DMS114 treated with DMSO at 0.1 percent for 48 hours (cell line): Measurements from ENCODE around the gene ZNF292.
"Not testable (repeated sequence)": the region's sequence is repeated elsewhere in the genome, so short reads cannot be mapped to it uniquely, and the experiment has no call there.

Experiments
- DNase-seq: peaks from one replicate; lab custom pipeline; 2025; ENCODE audit not compliant: unreplicated experiment; lab: John Stamatoyannopoulos, UW

ZNF292 gene

GRCh38 chr6:87161299-87161698, 5.9 kb downstream of the ZNF292 start:
- no peak for DNase-seq

DNA sequence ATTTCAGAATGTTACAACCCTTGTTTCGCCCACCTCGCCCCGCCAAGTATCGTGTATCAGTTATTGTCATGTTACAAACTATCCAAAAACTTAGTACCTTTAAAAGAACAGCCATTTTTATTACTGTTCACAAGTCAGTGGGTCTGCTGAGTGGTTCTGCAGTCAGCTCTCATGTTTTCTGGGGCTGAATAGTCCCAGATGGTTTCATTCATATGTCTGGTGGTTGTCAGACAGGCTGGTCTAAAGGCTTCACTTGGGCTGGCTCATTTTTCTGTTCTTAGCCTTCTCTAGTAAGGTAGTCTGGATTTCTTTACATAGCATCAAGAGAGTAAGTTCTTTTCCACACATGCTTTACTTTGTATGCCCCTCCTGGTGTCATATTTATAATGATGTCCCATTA, 8.6 kb downstream of the ZNF292 start:
- DNase-seq = no peak

- DNase-seq = no peak
Measured at GRCh38 chr6:87164506-87164905, 9.1 kb downstream of the ZNF292 start.

GRCh38 chr6:87165185-87165584, 9.8 kb downstream of the ZNF292 start:
- DNase-seq = no peak

GRCh38 chr6:87171938-87172633, 16.7 kb downstream of the ZNF292 start:
- DNase-seq = no peak

- no peak for DNase-seq
Measured at GRCh38 chr6:87174078-87174579, 18.8 kb downstream of the ZNF292 start.

- DNase-seq = no peak
Measured at GRCh38 chr6:87176493-87176892, 21.1 kb downstream of the ZNF292 start.

DNA sequence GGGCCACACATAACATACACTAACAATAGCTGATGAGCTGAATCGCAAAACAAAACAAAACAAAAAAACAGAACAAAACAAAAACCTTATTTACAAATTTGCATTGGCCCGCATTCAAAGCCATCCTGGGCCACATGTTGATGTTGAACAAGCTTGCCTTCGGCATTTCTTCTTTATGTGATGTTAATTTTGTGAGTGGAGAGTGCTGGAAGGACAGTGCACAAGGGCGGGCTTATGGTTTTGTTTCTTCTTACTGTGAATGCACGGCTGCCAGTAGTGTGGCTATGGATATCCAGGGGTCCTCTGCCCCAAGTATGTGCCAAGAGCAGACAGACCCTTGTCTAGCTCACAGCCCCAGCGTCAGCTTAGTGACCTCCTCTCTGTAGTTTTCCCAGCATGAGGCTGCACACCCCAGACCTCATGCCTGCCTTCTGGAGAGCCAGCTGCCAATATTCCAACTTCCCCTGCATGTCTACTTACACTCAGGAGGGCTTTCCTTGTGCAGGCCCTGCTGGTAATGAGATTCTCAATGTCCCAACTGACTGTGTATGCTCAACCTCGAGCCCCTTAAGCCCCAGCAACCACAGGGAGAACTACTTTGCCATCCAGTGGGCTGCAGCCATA, 24.9 kb downstream of the ZNF292 start:
- DNase-seq = no peak

DNA sequence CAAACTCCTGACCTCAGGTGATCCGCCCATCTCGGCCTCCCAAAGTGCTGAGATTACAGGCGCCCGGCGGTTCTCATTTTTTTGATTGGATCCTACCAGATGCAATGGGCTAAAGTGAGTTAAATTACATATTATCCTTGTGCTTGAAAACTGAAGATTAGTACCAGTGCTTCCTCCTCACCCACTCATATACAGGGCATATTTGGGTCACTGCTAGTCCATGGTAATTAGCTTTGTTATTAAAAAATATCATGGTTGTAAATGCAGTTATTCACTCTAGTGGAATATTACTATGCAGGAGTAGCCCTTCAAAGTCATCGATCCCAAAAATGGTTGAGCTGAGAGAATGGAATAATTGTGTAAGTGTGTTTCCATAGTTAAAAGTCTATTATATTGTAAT, 26.5 kb downstream of the ZNF292 start:
- DNase-seq = no peak

GRCh38 chr6:87182321-87182720, 27.0 kb downstream of the ZNF292 start:
- no peak for DNase-seq

DNA sequence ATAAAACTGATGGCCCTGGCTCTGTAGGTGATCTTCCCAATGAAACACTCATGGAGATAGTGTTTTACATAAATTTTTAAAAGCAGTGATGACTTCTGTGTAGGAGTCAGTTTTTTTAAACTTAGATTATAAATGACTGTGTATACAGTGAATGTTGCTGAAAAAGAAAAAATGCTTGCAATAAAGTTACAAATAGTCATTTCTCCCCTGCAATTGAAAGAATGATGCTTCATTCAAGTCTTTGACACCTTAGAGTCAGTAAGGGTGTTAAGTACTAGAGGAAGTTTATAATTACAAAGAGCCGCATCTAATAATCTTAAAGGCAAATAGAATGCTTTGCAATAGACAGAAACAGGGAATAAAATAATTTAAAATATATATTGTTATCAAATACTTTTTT, 27.6 kb downstream of the ZNF292 start:
- DNase-seq = no peak

GRCh38 chr6:87183687-87184086, 28.3 kb downstream of the ZNF292 start:
- DNase-seq = no peak

DNA sequence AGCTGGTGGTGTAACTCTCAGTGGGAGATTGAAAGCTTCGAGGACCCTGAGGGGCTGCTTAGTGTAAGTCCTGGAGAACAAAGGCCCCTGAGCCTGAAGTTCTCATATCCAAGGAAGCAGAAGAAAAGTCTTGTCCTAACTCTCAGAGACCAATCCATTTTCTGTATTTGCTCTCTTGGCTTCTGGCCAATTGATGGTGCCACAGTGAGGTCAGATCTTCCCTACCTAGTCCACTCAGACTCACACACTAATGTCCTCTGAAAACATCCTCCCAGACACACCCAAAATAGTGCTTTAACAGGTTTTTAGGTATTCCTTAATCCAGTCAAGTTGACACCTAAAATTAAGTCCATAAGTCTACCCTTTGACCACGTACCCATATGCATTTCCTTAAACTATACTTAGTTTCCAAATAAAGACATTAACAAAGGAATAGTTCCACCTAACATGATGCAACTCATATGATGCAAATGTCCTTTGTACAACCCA, 29.4 kb downstream of the ZNF292 start:
- no peak for DNase-seq

DNA sequence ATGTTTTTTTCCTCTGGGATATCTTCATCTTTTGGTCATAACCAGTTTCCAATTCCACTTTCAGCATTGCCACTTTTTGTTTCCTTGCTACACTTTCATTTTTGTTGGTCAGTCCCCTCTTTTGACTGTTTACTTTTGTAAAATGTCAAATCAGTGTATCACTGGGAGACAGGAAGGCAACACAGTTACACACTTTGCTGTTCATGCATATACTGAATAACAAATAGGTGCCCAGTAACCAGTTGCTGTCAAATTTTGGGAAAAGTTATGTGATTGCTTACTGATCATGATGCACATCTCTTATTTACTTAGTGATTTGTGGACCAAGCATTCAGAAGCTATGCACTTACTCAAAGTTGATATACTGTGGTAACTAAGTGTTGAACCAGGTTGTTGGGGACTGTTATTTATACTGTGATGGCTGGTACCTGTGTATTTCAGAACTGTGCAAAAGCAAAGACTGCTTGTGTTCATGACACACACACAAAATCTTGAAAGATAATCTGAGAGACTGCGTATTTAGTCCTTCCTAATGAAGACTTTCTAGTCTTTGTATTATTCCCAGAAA, 41.0 kb downstream of the ZNF292 start:
- DNase-seq = no peak

DNA sequence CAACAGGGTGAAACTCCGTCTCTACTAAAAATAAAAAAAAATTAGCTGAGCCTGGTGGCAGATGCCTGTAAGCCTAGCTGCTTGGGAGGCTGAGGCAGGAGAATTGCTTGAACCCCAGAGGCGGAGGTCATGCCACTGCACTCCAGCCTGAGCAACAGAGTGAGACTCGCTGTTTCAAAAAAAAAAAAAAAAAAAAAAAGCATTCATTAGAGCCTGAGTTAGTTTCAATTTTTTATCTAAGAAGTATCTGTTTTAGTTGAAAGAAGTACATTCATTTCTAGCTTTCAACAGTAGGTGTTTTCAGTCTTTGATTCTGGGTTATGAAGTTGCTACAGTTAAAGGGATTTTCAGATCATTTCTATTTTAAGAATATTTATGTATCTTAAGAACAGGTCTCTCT, 42.2 kb downstream of the ZNF292 start:
- no peak for DNase-seq

DNA sequence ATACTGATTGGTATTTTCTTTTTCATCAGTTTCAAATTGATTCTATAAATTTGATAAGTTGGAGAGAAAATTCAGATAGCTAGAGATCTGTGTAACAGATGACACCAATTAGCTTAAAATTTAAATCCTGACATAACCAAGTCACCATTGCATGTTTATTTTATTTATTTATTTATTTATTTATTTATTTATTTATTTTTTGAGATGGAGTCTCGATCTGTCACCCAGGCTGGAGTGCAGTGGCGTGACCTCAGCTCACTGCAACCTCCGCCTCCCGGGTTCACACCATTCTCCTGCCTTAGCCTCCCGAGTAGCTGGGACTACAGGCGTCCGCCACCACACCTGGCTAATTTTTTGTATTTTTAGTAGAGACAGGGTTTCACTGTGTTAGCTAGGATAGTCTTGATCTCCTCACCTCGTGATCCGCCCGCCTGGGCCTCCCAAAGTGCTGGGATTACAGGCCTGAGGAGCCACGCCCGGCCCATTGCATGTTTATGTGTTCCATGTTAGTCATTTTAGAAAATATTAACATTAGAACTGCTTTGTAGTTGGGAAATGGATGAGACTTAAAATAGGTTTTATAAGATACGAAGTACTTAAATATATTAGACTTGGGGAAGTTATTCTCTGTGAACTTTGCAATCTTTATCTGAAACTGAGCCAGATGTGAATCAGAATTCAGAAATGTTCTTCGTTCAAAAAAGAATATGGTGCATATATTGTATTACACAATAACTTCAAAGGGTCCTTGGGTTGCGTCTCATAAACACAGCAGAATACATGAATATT, 42.9 kb downstream of the ZNF292 start:
- not testable (repeated sequence) for DNase-seq

GRCh38 chr6:87199787-87200186, 44.4 kb downstream of the ZNF292 start:
- no peak for DNase-seq

DNA sequence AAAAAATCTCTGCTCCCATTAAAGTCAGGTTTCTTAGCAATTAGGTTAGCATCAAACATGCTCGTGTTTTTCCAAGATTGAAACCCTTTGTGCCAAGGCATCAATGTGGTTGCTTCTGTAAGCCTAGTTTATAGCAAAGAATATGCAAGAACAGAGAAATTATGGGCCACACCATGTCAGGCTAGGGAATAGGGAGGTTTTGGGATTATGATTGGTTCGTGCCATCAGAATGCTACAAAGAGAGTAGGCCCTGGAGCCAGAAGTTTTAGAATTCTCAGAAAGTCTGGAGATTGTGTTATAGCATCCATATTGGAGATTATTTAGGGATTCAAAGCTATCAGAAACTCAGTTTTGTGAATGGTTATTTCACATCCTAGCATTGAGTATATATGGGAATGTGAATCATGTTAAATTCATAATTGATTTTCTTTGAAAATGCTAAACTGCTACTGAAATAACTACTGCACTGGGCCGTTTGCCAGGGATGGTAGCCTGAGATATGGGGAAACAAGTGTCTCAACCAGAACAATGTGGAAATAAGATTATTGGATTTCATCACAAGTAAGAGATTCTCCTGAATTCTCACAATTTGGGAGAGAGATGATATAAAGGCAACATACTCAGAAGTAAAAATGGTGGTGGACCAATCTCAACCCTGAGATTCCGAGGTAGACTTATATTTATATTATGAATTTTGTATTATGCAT, 45.3 kb downstream of the ZNF292 start:
- no peak for DNase-seq

DNA sequence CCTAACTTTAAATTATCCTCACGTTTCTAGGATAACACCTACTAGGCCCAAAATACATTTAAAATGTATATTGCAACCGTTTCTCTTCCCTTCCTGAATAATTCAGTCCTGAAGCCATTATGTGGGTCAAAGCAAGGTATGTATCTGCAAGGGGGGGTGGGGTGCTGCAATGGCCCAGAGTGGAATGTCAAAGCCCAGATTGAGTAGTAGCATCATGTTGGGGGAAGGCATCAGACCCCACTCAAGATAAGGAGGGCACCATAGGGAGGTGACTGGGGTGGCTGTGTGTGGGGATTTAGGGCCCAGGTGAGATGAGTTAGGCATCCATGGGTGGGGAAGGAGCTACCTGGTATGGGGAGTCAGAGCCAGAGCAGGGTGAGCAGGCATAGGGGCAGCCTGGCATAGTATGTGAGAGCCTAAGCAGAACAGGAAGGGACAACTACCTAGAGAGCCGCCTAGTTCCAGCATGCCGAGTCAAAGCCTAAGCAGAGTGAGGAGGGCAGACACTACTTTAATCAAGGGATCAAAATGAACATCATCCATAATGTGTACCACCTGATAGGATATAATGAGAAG, 48.2 kb downstream of the ZNF292 start:
- DNase-seq = no peak

- DNase-seq = no peak
Measured at GRCh38 chr6:87209812-87210211, 54.4 kb downstream of the ZNF292 start.

DNA sequence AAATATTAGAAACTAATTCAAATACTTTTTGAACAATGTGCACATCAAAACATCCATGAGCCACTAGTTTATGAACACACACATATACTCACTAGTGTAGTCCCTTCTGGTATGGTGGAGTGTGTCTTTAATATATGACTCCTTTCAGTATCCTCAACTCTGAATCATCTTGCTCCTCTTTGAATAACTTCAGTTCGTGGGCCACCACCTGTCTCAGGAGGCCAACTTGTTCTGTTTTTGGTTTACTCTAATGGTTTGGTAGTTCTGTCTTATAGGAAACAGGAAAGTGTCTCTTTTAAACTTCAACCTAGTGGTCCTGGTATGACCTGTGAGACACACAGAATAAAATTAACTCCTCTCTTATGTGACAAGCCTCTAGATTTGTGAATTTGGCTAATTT, 55.6 kb downstream of the ZNF292 start:
- DNase-seq = no peak
